SK-N-SH (cell line): Measurements from ENCODE around the gene PLSCR3.

Experiments
- CTCF ChIP-seq: fragments of 200-600 bp; sonication (generic); IDR thresholded peaks from 2 replicates; pipeline ENCODE4 v1.6.1; 2017; ENCODE audit warnings: antibody characterized with exemption, mild to moderate bottlenecking, moderate library complexity
- MEF2A ChIP-seq: IDR thresholded peaks from 2 replicates; pipeline ENCODE4 v1.4.0; 2012; ENCODE audit warnings: low read depth, borderline replicate concordance
- REST ChIP-seq: IDR thresholded peaks from 2 replicates; pipeline ENCODE4 v1.6.1; 2012; ENCODE audit warnings: mild to moderate bottlenecking, low read depth, low read length, moderate library complexity

GRCh38 chr17:7440113-7440833 is 45.9 kb upstream of the PLSCR3 start:
- no peak for TF ChIP-seq CTCF
- no peak for TF ChIP-seq REST
- no peak for TF ChIP-seq MEF2A
